C4-2B (cell line): ENCODE data around the gene AASDH.

Experiments used
- ZFX ChIP-seq: fragments of 450-650 bp; IDR thresholded peaks from 2 replicates; pipeline ENCODE4 v1.6.1; 2017
- TF ChIP-seq, protein P1 (sequence below): fragments of 450-650 bp; conservative IDR thresholded peaks from 2 replicates; pipeline ENCODE4 v1.5.1; 2017; ENCODE audit warnings: mild to moderate bottlenecking

- TF ChIP-seq ZFX: no peak
- TF ChIP-seq, protein P1, sequence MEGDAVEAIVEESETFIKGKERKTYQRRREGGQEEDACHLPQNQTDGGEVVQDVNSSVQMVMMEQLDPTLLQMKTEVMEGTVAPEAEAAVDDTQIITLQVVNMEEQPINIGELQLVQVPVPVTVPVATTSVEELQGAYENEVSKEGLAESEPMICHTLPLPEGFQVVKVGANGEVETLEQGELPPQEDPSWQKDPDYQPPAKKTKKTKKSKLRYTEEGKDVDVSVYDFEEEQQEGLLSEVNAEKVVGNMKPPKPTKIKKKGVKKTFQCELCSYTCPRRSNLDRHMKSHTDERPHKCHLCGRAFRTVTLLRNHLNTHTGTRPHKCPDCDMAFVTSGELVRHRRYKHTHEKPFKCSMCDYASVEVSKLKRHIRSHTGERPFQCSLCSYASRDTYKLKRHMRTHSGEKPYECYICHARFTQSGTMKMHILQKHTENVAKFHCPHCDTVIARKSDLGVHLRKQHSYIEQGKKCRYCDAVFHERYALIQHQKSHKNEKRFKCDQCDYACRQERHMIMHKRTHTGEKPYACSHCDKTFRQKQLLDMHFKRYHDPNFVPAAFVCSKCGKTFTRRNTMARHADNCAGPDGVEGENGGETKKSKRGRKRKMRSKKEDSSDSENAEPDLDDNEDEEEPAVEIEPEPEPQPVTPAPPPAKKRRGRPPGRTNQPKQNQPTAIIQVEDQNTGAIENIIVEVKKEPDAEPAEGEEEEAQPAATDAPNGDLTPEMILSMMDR: no peak
Observed at GRCh38 chr4:56326363-56326762, 60.9 kb downstream of the AASDH start.
